ENCODE results near the gene CENPV. TPM values are rescaled to one million over a fixed set of nuclear protein-coding genes. Genes with fewer than 3 reads are reported as not detected.
"Not testable (repeated sequence)": the region's sequence is repeated elsewhere in the genome, so short reads cannot be mapped to it uniquely, and the experiment has no call there.

The CENPV gene
- total RNA-seq, 2 donors from 2014 or later, result 48.5 to 54.9 TPM

- Mint-ChIP-seq H3K4me3 (no peak overlapping the region), H3K9me3 (no peaks in the 10 kb centered on the region), H3K36me3 (ENCODE audit: insufficient read depth in 2 of 2) (peaks cover 0 to 5% of the 10 kb centered on the region in 2 donors), H3K4me1 (ENCODE audit: low read depth) (peaks cover 15% of the 10 kb centered on the region), H3K27me3 (ENCODE audit: low read depth) (no peaks in the 10 kb centered on the region), H3K27ac (no peak overlapping the region)
- DNase-seq (no peak), ATAC-seq (replicated peaks in 1 of 2) (no peak)
Observed at GRCh38 chr17:16297367-16298139, 55.7 kb downstream of the CENPV start.

- peak; percentile 76 to 77 for ATAC-seq (replicated peaks in 1 of 2)
Observed at GRCh38 chr17:16296072-16296471, 57.2 kb downstream of the CENPV start.

GRCh38 chr17:16294560-16294959, 58.7 kb downstream of the CENPV start:
- Mint-ChIP-seq H3K27ac (no peak overlapping the region), H3K4me1 (ENCODE audit: low read depth) (peaks cover 14% of the 10 kb centered on the region), H3K36me3 (ENCODE audit: insufficient read depth in 2 of 2) (no peaks in the 10 kb centered on the region), H3K27me3 (ENCODE audit: low read depth) (no peaks in the 10 kb centered on the region), H3K4me3 (no peak overlapping the region), H3K9me3 (no peaks in the 10 kb centered on the region)
- ATAC-seq (replicated peaks in 1 of 2), result no peak
- no peak for DNase-seq

More at GRCh38 chr17:16296072-16296471, 57.2 kb downstream of the CENPV start:
- not testable (repeated sequence) for H3K4me3 Mint-ChIP-seq; H3K27ac Mint-ChIP-seq; H3K9me3 Mint-ChIP-seq; H3K27me3 Mint-ChIP-seq (ENCODE audit: low read depth); H3K36me3 Mint-ChIP-seq (ENCODE audit: insufficient read depth in 2 of 2)
- H3K4me1 Mint-ChIP-seq (ENCODE audit: low read depth), result peaks cover 11% of the 10 kb centered on the region
- DNase-seq, result peak in 1 of 2 donors; percentile 8

- H3K27ac Mint-ChIP-seq, result no peak overlapping the region
- H3K4me1 Mint-ChIP-seq (ENCODE audit: low read depth), result peaks cover 19% of the 10 kb centered on the region
- no peak overlapping the region for H3K4me3 Mint-ChIP-seq
- ATAC-seq (replicated peaks in 1 of 2) (peak in 1 of 2 donors; percentile 23), DNase-seq (no peak)
- H3K27me3 Mint-ChIP-seq (ENCODE audit: low read depth), result no peaks in the 10 kb centered on the region
- no peaks in the 10 kb centered on the region for H3K9me3 Mint-ChIP-seq
- peaks cover 0 to under 1% of the 10 kb centered on the region in 2 donors for H3K36me3 Mint-ChIP-seq (ENCODE audit: insufficient read depth in 2 of 2)
Observed at GRCh38 chr17:16293931-16294330, 59.3 kb downstream of the CENPV start.

Other genes starting within 250 kb of the CENPV start
- gene NCOR1, start 137.9 kb downstream of the CENPV start, total RNA-seq, result 100 to 1,000 TPM; 117 to 130 TPM
- gene PIGL, start 136.3 kb downstream of the CENPV start, total RNA-seq, result 10 to 100 TPM; 42.5 to 51.9 TPM
- 1,000 to 10,000 TPM in 1 of 2 donors, 100 to 1,000 TPM in 1; 726 to 1,037 TPM for gene UBB, start 27.6 kb upstream of the CENPV start, total RNA-seq
- gene TRPV2, start 62.1 kb upstream of the CENPV start, total RNA-seq, result 10 to 100 TPM; 46.0 to 47.3 TPM
- gene LRRC75A, start 138.7 kb upstream of the CENPV start, total RNA-seq, result 1 to 10 TPM; 2.6 to 3.4 TPM
- 1 to 10 TPM; 7.3 to 9.2 TPM for gene ZNF287, start 215.7 kb upstream of the CENPV start, total RNA-seq

Measured in activated T-cell treated with anti-CD3 and anti-CD28 coated beads, Interleukin-2, amount 50 U/mL, for 72 hours (primary cell).